Measurements from ENCODE around the gene ALOX12.

ALOX12 gene

DNA sequence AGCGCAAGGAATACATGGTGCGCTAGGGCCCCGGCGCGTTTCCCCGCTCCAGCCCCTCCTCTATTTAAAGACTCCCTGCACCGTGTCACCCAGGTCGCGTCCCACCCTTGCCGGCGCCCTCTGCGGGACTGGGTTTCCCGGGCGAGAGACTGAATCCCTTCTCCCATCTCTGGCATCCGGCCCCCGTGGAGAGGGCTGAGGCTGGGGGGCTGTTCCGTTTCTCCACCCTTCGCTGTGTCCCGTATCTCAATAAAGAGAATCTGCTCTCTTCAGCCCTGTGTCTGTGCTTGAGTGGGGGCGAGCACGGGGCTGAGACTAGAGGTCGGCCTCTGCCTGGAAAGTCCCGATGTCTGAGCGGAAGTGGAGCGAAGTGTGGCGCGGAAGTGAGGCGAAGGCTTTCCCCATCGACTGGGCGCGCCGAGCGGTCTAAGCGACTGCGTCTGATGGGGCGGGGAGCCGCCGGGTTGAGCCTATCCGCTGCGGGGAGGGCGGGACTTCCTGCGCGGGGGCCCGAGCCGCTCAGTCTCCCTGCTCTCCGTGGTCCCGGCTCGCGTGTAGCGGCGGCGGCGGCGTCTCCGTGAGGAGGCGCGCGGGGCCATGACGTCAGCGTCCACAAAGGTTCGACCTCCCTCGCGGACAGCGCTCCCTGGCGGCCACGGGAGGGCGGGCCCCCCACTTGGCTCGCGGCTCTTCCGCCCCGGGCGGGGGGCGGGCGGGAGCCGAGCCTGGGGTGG lies 18.6 kb downstream of the ALOX12 start:
- Mint-ChIP-seq H3K4me1 (ENCODE audit: low read depth) (peaks cover 71% of the 10 kb centered on the region), H3K9me3 (no peaks in the 10 kb centered on the region), H3K27ac (peak overlapping the region; percentile 99), H3K27me3 (no peaks in the 10 kb centered on the region), H3K36me3 (ENCODE audit: low read depth) (peaks cover 29% of the 10 kb centered on the region), H3K4me3 (peak overlapping the region; percentile 97)

GRCh38 chr17:7014995-7015958 lies 19.4 kb downstream of the ALOX12 start:
- Mint-ChIP-seq H3K4me3 (peak overlapping the region; percentile 97), H3K4me1 (ENCODE audit: low read depth) (peaks cover 63% of the 10 kb centered on the region), H3K27ac (peak overlapping the region; percentile 97), H3K9me3 (no peaks in the 10 kb centered on the region), H3K27me3 (no peaks in the 10 kb centered on the region), H3K36me3 (ENCODE audit: low read depth) (peaks cover 25% of the 10 kb centered on the region)

DNA sequence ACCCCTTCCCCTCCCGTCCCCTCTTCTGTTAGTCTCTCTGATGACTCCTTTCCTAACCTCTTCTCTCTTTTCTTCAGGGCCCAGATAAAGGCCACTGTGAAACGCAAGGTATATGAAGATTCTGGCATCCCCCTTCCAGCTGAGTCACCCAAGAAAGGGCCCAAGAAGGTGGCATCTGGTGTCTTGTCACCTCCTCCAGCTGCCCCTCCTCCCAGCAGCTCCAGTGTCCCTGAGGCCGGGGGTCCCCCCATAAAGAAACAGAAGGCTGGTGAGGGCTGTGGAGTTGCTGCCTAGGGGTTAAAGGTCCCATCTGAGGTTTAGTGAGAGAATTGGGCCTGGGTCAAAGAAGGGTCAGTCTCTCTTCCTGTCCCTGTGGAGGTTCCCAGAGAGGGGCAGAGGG lies 20.6 kb downstream of the ALOX12 start:
- no peaks in the 10 kb centered on the region for H3K27me3 Mint-ChIP-seq
- H3K4me3 Mint-ChIP-seq, result peak overlapping the region; percentile 97
- peaks cover 60% of the 10 kb centered on the region for H3K4me1 Mint-ChIP-seq (ENCODE audit: low read depth)
- H3K9me3 Mint-ChIP-seq, result no peaks in the 10 kb centered on the region
- peaks cover 25% of the 10 kb centered on the region for H3K36me3 Mint-ChIP-seq (ENCODE audit: low read depth)
- H3K27ac Mint-ChIP-seq, result peak overlapping the region; percentile 97

DNA sequence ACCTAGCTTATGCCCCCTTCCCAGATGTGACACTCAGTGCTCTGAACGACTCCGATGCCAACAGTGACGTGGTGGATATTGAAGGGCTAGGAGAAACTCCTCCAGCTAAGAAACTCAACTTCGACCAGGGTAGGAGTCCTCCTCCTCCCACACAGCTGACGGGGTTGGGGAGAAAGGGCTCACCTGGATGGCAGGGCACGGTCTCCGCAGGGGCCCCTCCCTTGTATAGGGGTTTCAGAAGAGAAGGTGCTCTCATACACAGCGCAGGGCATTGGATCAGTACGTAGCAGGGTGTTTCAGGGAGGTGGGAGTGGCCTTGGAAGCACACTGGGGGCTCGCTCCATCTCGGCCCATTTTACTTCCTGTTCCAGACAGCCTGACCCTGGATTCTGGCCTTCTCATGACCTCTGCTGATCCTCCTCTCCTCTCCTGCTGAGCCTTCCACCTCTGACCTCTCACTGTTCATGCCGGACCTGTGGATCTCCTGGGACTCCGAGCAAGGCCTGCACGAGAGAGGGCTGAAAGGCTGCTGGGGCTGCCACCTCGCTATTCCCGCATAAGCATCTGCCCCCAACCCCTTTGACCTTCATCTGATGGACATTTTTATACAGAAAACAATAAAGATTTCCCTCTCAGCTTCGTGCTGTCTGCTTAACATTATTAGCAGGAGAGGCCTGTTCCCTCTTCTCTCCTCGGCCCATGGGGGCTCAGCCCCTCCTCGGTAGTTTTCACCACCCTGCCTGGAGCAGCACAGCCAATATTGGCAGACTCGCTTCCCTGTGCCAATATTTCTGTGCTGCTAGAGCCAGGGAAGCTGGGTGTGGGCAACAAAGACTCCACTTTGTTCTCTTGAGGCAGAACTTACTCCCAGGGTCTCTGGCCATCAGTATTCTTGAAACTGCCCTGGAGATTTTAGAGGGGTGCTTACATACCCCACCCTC lies 21.3 kb downstream of the ALOX12 start:
- H3K36me3 Mint-ChIP-seq (ENCODE audit: low read depth), result peaks cover 25% of the 10 kb centered on the region
- no peaks in the 10 kb centered on the region for H3K9me3 Mint-ChIP-seq
- no peaks in the 10 kb centered on the region for H3K27me3 Mint-ChIP-seq
- peak overlapping the region; percentile 24 for H3K4me3 Mint-ChIP-seq
- H3K27ac Mint-ChIP-seq, result peak overlapping the region; percentile 6
- peaks cover 60% of the 10 kb centered on the region for H3K4me1 Mint-ChIP-seq (ENCODE audit: low read depth)

DNA sequence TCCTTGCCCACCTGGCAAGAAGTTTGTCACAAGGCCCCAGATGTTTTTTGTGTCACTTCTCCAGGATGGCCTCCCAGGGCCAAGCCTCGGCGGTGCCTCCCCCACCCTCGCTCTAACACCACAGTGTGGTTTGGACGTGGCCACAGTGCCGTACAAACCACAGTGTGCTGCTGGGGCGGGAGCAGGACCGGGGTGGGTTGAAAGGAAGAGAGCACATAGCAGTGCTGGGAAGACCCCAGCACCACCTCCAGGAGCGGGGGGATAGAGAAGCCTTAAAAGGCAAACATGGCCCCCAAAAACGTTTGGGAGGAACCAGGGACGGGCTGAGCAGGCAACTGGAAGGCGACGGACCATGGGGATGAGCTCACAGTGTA lies 22.0 kb downstream of the ALOX12 start:
- Mint-ChIP-seq H3K27me3 (no peaks in the 10 kb centered on the region), H3K36me3 (ENCODE audit: low read depth) (peaks cover 25% of the 10 kb centered on the region), H3K9me3 (no peaks in the 10 kb centered on the region), H3K27ac (peak overlapping the region; percentile 6), H3K4me1 (ENCODE audit: low read depth) (peaks cover 64% of the 10 kb centered on the region), H3K4me3 (no peak overlapping the region)

DNA sequence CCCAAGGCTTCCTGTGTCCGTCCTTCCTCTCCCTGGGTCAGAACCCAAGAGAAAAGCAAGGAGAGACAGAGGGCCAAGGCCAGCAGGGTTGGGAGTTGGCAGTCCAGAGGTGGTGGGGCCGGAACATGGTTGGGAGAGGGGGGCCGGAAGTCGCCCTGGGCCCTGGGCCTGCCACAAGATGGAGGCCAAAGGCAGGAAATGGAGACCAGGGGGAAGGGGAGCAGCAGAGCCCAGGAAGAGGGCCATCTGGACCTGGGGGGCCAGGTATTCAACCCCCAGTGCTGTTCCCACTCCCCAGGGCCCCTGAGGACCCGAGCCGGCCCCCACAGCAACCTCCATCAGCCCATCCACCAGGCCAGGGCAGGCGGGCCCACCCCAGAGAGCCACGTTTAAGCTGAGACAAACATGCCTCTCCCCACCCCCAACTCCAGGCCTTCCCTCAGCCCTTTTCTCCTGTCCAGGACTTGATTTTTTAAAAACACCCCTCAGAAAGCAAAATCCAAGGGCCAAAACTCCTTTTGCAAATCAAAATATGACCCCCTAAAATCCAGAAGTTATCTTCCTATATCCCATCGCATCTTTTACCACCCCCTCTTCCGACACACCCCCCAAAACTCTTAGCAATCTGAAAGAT lies 22.6 kb downstream of the ALOX12 start:
- peaks cover 22% of the 10 kb centered on the region for H3K36me3 Mint-ChIP-seq (ENCODE audit: low read depth)
- no peak overlapping the region for H3K27ac Mint-ChIP-seq
- H3K4me1 Mint-ChIP-seq (ENCODE audit: low read depth), result peaks cover 67% of the 10 kb centered on the region
- H3K9me3 Mint-ChIP-seq, result no peaks in the 10 kb centered on the region
- H3K27me3 Mint-ChIP-seq, result peaks cover 3% of the 10 kb centered on the region
- no peak overlapping the region for H3K4me3 Mint-ChIP-seq

DNA sequence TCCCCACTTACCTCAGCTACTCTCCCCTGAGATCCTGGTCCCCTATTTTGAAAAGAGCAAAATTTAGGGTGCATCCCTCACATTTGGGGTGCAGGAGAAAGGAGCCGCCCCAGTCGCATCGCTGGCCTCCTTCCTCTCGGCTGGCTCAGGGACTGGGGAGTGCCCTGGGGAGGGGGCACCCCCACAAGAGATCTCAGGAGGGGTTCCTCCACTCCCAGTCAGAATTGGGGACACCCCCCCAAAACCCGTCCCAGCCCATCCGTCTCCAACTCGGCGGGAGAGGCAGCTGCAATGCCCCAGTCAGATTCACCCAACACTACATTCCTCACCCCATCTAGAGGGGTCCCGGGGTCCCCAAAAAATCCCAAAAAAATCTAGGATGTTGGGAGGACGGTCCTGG lies 23.5 kb downstream of the ALOX12 start:
- peaks cover 67% of the 10 kb centered on the region for H3K4me1 Mint-ChIP-seq (ENCODE audit: low read depth)
- peaks cover 3% of the 10 kb centered on the region for H3K27me3 Mint-ChIP-seq
- peaks cover 12% of the 10 kb centered on the region for H3K36me3 Mint-ChIP-seq (ENCODE audit: low read depth)
- H3K27ac Mint-ChIP-seq, result no peak overlapping the region
- H3K9me3 Mint-ChIP-seq, result no peaks in the 10 kb centered on the region
- no peak overlapping the region for H3K4me3 Mint-ChIP-seq

DNA sequence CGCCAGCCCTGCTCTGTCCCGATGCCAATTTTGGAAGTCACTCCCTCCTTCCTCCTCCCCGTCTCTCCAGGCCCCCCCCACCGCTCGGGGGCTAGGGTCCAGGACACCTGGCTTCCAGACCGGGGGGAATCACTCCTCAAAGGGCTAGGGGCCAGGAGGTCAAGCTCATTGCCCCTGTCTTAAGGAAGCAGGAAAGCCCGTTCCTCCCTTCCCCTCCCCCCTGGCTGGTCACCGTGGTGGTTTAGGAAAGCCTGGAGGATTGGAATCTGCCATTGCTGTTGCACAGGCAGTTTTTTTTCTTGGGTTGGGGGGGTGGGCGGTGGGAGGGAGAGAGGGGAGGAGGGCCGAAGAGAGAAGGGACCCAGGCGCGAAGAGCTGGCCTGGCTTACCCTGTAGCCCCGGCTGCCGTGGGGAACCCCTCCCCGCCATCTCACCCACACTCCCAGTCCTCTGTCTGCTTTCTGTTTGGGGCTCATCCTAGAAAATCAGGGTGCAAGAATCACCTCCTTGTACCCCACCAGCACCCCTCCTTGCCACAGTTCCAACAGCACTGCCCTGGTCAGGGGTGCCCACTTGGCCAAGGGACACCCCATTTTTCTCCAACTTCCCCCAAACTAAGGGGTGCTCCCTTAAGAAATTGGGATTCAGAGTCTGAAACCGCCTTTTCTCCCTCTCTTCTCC lies 24.1 kb downstream of the ALOX12 start:
- peaks cover 3% of the 10 kb centered on the region for H3K27me3 Mint-ChIP-seq
- H3K4me1 Mint-ChIP-seq (ENCODE audit: low read depth), result peaks cover 67% of the 10 kb centered on the region
- H3K9me3 Mint-ChIP-seq, result no peaks in the 10 kb centered on the region
- no peak overlapping the region for H3K27ac Mint-ChIP-seq
- no peak overlapping the region for H3K4me3 Mint-ChIP-seq
- H3K36me3 Mint-ChIP-seq (ENCODE audit: low read depth), result peaks cover 12% of the 10 kb centered on the region

DNA sequence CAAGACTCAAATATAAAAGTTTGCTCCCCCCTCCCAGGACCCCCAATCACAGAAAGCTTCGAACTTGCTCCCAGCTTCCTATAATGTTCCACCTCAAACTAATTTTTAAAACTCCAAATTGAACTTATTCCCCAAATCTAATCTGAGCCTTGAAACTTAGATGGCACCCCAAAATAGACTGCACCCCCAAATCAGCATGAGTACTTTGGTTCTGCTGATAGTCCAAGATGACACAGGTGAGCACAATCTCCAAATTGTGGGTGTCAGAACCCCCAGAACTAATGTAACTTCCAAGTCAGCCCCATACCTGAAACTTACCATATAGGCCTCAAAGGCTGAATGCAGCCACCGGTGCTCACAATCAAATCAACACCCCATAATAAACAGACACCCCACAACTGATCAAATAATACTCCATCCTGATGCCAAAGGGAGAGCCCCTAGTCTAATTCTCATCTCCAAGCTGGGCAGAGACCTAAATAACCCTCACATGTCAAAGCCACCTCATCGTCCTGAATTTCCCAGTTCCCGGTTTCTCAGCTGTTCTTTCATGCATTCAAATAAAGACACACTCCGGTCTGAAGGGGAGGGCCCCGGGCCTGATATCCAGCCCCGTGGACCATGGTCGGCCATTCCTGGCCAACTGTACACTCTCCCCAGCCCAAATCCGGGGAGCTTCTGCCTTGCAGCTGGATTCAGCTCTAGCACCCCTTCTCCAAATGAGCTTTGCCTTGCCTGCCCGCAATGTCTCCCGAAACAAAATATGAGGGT lies 25.2 kb downstream of the ALOX12 start:
- H3K9me3 Mint-ChIP-seq, result no peaks in the 10 kb centered on the region
- peaks cover 3% of the 10 kb centered on the region for H3K27me3 Mint-ChIP-seq
- H3K4me3 Mint-ChIP-seq, result no peak overlapping the region
- H3K36me3 Mint-ChIP-seq (ENCODE audit: low read depth), result peaks cover 12% of the 10 kb centered on the region
- peaks cover 56% of the 10 kb centered on the region for H3K4me1 Mint-ChIP-seq (ENCODE audit: low read depth)
- no peak overlapping the region for H3K27ac Mint-ChIP-seq

- peak overlapping the region; percentile 59 for H3K4me3 Mint-ChIP-seq
- peaks cover 3% of the 10 kb centered on the region for H3K27me3 Mint-ChIP-seq
- peaks cover 8% of the 10 kb centered on the region for H3K36me3 Mint-ChIP-seq (ENCODE audit: low read depth)
- peak overlapping the region; percentile 49 for H3K27ac Mint-ChIP-seq
- no peaks in the 10 kb centered on the region for H3K9me3 Mint-ChIP-seq
- peaks cover 45% of the 10 kb centered on the region for H3K4me1 Mint-ChIP-seq (ENCODE audit: low read depth)
Measured at GRCh38 chr17:7021993-7022778, 26.3 kb downstream of the ALOX12 start.

- Mint-ChIP-seq H3K27ac (peak within 1 kb of the TSS; percentile 49), H3K4me3 (peak within 1 kb of the TSS; percentile 65), H3K36me3 (ENCODE audit: low read depth) (peaks cover under 1% of the 10 kb centered on the region), H3K9me3 (no peaks in the 10 kb centered on the region), H3K4me1 (ENCODE audit: low read depth) (peaks cover 37% of the 10 kb centered on the region), H3K27me3 (peaks cover 3% of the 10 kb centered on the region)
Measured at GRCh38 chr17:7022781-7023571, 27.1 kb downstream of the ALOX12 start, which contains the start of gene BCL6B. TSS of gene BCL6B (plus strand) at chr17:7023050. CDS start at chr17:7023672, 622 bp downstream.
